Liver (tissue), 9 donors: ENCODE data around the gene PDK2. TPM values are rescaled to one million over a fixed set of nuclear protein-coding genes. Genes with fewer than 3 reads are reported as not detected.

Source experiments
- DNase-seq: peaks from one replicate; pipeline ENCODE4 v3.0.0-alpha.2; 2017; ENCODE audit warnings: low spot score
- H3K27ac ChIP-seq, 2 donors: one replicate each; pipeline ENCODE4 v1.7.0; 2013; ENCODE audit warnings: inconsistent platforms in 2 of 2, low read length in 2 of 2, control low read depth in 1 of 2, low read depth in 1 of 2, mild to moderate bottlenecking in 1 of 2
- H3K27me3 ChIP-seq, 4 donors: one replicate each; pipeline versions ENCODE4 v1.6.1 to v1.7.0; 2013; ENCODE audit warnings: low read length in 3 of 4, inconsistent platforms in 1 of 4, mild to moderate bottlenecking in 1 of 4, moderate library complexity in 1 of 4; ENCODE audit not compliant: control insufficient read depth in 4 of 4, insufficient read depth in 4 of 4
- H3K36me3 ChIP-seq, 4 donors: one replicate each; pipeline versions ENCODE4 v1.6.1 to v1.7.0; 2013; ENCODE audit warnings: low read length in 3 of 4, mild to moderate bottlenecking in 3 of 4, low read depth in 1 of 4, moderate library complexity in 1 of 4; ENCODE audit not compliant: control insufficient read depth in 4 of 4, insufficient read depth in 3 of 4
- H3K4me1 ChIP-seq, 4 donors: one replicate each; pipeline versions ENCODE4 v1.6.1 to v1.7.0; 2013; ENCODE audit warnings: low read length in 3 of 4, mild to moderate bottlenecking in 3 of 4, moderate library complexity in 1 of 4; ENCODE audit not compliant: control insufficient read depth in 4 of 4, insufficient read depth in 4 of 4
- H3K4me3 ChIP-seq, 3 donors: one replicate each; pipeline versions ENCODE4 v1.6.1 to v1.7.0; 2013; ENCODE audit warnings: low read length in 3 of 3, control low read depth in 1 of 3, low read depth in 1 of 3, mild to moderate bottlenecking in 1 of 3
- H3K9ac ChIP-seq, 2 donors: one replicate each; pipeline ENCODE4 v1.7.0; 2013; ENCODE audit warnings: low read length in 2 of 2, mild to moderate bottlenecking in 2 of 2, moderate library complexity in 2 of 2, control low read depth in 1 of 2, low read depth in 1 of 2
- H3K9me3 ChIP-seq, 4 donors: one replicate each; pipeline versions ENCODE4 v1.6.1 to v1.7.0; 2013; ENCODE audit warnings: low read length in 3 of 4; ENCODE audit not compliant: control insufficient read depth in 4 of 4
- ATF3 ChIP-seq: IDR thresholded peaks from 2 replicates; pipeline ENCODE4 v1.6.1; 2016; ENCODE audit warnings: antibody characterized with exemption
- EGR1 ChIP-seq, 2 donors: IDR thresholded peaks; 2 replicates each; pipeline ENCODE4 v1.6.1; 2016 to 2018; ENCODE audit warnings: antibody characterized with exemption in 2 of 2, low read depth in 2 of 2
- FOXA1 ChIP-seq: IDR thresholded peaks from 2 replicates; pipeline ENCODE4 v1.6.1; 2016; ENCODE audit warnings: antibody characterized with exemption
- FOXA2 ChIP-seq: IDR thresholded peaks from 2 replicates; pipeline ENCODE4 v1.6.1; 2016; ENCODE audit warnings: antibody characterized with exemption
- GABPA ChIP-seq, 2 donors: IDR thresholded peaks in 1 of 2; conservative IDR thresholded peaks in 1 of 2; 2 replicates each; pipeline ENCODE4 v1.6.1; 2016; ENCODE audit warnings: antibody characterized with exemption in 2 of 2, mild to moderate bottlenecking in 1 of 2, moderate library complexity in 1 of 2
- HNF4A ChIP-seq, 2 donors: conservative IDR thresholded peaks; 2 replicates each; pipeline ENCODE4 v1.6.1; 2016; ENCODE audit warnings: antibody characterized with exemption in 2 of 2, mild to moderate bottlenecking in 2 of 2
- HNF4G ChIP-seq: IDR thresholded peaks from 2 replicates; pipeline ENCODE4 v1.6.1; 2016; ENCODE audit warnings: antibody characterized with exemption
- JUND ChIP-seq, 2 donors: IDR thresholded peaks; 2 replicates each; pipeline ENCODE4 v1.6.1; 2016; ENCODE audit warnings: antibody characterized with exemption in 2 of 2
- NR2F2 ChIP-seq: IDR thresholded peaks from 2 replicates; pipeline ENCODE4 v1.6.1; 2016; ENCODE audit warnings: antibody characterized with exemption
- RAD21 ChIP-seq, 2 donors: IDR thresholded peaks; 2 replicates each; pipeline ENCODE4 v1.6.1; 2016; ENCODE audit warnings: antibody characterized with exemption in 2 of 2, mild to moderate bottlenecking in 2 of 2
- SP1 ChIP-seq: IDR thresholded peaks from 2 replicates; pipeline ENCODE4 v1.6.1; 2018; ENCODE audit warnings: antibody characterized with exemption, mild to moderate bottlenecking
- TAF1 ChIP-seq: conservative IDR thresholded peaks from 2 replicates; pipeline ENCODE4 v1.6.1; 2016; ENCODE audit warnings: antibody characterized with exemption, mild to moderate bottlenecking
- YY1 ChIP-seq: IDR thresholded peaks from 2 replicates; pipeline ENCODE4 v1.6.1; 2016; ENCODE audit warnings: antibody characterized with exemption, mild to moderate bottlenecking
- WGBS: extraction: QIAGEN DNeasy Blood & Tissue Kit; methylation state at CpG from one replicate; pipeline ENCODE4 v1.1.7; 2013; 5-methylcytosine and 5-hydroxymethylcytosine counted together
- polyA plus RNA-seq, 2 donors: library from polyadenylated mRNA; stranded (reverse) in 1 of 2; unstranded in 1 of 2; fragments of 200-250 nt in 1 of 2; fragments of >200 nt in 1 of 2; fragmentation: Nextera tagmentation in 1 of 2; extraction: Ambion mirVana in 1 of 2; gene quantifications; one replicate each; pipeline versions ENCODE4 v1.2.1 to v1.2.3, GENCODE V29; 2013 to 2015
- total RNA-seq, 2 donors: library from RNA; depleted of rRNA; stranded (reverse); fragments of >200 nt; gene quantifications; one replicate each; pipeline ENCODE4 v1.2.3, GENCODE V29; 2014
- TF ChIP-seq, protein P1 (sequence below): IDR thresholded peaks from 2 replicates; pipeline ENCODE4 v1.6.1; 2016; ENCODE audit warnings: antibody characterized with exemption
- TF ChIP-seq, protein P2 (sequence below): IDR thresholded peaks from 2 replicates; pipeline ENCODE4 v1.6.1; 2016; ENCODE audit warnings: antibody characterized with exemption, mild to moderate bottlenecking
- TF ChIP-seq, protein P3 (sequence below): IDR thresholded peaks from 2 replicates; pipeline ENCODE4 v1.6.1; 2016; ENCODE audit warnings: antibody characterized with exemption
- donor health status: healthy.
- donor health status: healthy.
- donor health status: healthy.
- donor health status: healthy.
- donor health status: healthy.

Gene PDK2
- total and polyA plus RNA-seq, 4 donors, result 8.6 to 36.6 (median 28.5) TPM

GRCh38 chr17:50148226-50149090, 53.3 kb downstream of the PDK2 start:
- WGBS, result 5% methylated on average over 25 of the region's 25 CpGs
- Histone ChIP-seq H3K4me3 (peak overlapping the region; percentile 52 to 73 (median 70)), H3K27ac (peak overlapping the region; percentile 74 to 80), H3K9me3 (no peaks in the 10 kb centered on the region), H3K9ac (peak overlapping the region; percentile 28 to 56), H3K27me3 (no peaks in the 10 kb centered on the region), H3K36me3 (peaks cover 0 to 1% (median 0%) of the 10 kb centered on the region in 4 donors), H3K4me1 (peaks cover 27 to 70% (median 63%) of the 10 kb centered on the region in 4 donors)
- TF ChIP-seq GABPA (IDR thresholded peaks at IDR 0.05 in 1 of 2, conservative IDR thresholded peaks at IDR 0.05 in 1 of 2) (no peak), RAD21 (IDR thresholded peaks at IDR 0.05) (no peak), YY1 (no peak), FOXA2 (no peak), HNF4A (conservative IDR thresholded peaks at IDR 0.05) (no peak)
- TF ChIP-seq, protein P1, sequence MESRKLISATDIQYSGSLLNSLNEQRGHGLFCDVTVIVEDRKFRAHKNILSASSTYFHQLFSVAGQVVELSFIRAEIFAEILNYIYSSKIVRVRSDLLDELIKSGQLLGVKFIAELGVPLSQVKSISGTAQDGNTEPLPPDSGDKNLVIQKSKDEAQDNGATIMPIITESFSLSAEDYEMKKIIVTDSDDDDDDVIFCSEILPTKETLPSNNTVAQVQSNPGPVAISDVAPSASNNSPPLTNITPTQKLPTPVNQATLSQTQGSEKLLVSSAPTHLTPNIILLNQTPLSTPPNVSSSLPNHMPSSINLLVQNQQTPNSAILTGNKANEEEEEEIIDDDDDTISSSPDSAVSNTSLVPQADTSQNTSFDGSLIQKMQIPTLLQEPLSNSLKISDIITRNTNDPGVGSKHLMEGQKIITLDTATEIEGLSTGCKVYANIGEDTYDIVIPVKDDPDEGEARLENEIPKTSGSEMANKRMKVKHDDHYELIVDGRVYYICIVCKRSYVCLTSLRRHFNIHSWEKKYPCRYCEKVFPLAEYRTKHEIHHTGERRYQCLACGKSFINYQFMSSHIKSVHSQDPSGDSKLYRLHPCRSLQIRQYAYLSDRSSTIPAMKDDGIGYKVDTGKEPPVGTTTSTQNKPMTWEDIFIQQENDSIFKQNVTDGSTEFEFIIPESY, result no peak
- TF ChIP-seq, protein P2, sequence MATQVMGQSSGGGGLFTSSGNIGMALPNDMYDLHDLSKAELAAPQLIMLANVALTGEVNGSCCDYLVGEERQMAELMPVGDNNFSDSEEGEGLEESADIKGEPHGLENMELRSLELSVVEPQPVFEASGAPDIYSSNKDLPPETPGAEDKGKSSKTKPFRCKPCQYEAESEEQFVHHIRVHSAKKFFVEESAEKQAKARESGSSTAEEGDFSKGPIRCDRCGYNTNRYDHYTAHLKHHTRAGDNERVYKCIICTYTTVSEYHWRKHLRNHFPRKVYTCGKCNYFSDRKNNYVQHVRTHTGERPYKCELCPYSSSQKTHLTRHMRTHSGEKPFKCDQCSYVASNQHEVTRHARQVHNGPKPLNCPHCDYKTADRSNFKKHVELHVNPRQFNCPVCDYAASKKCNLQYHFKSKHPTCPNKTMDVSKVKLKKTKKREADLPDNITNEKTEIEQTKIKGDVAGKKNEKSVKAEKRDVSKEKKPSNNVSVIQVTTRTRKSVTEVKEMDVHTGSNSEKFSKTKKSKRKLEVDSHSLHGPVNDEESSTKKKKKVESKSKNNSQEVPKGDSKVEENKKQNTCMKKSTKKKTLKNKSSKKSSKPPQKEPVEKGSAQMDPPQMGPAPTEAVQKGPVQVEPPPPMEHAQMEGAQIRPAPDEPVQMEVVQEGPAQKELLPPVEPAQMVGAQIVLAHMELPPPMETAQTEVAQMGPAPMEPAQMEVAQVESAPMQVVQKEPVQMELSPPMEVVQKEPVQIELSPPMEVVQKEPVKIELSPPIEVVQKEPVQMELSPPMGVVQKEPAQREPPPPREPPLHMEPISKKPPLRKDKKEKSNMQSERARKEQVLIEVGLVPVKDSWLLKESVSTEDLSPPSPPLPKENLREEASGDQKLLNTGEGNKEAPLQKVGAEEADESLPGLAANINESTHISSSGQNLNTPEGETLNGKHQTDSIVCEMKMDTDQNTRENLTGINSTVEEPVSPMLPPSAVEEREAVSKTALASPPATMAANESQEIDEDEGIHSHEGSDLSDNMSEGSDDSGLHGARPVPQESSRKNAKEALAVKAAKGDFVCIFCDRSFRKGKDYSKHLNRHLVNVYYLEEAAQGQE, result no peak
- peak; percentile 49 for DNase-seq

DNA sequence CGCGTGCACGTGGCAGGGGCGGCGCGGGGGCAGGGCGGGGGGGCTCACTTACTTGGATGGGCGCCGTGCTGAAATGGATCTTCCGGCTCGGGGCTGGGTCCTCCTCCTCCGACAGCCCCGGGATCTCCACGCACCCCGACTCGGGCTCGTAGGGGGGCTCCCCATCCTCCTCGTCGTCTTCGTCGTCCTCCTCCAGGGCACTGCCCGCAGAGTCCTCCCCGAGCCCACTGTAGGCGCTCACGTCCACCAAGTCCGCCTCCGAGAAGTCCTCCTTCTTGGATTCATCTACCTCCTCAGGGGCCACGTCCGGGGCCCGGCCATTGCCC, 53.9 kb downstream of the PDK2 start:
- no peaks in the 10 kb centered on the region for H3K36me3 ChIP-seq
- peaks cover 27 to 64% (median 59%) of the 10 kb centered on the region in 4 donors for H3K4me1 ChIP-seq
- no peak for DNase-seq
- H3K27ac ChIP-seq, result peak overlapping the region; percentile 49 to 80
- H3K9me3 ChIP-seq, result no peaks in the 10 kb centered on the region
- TF ChIP-seq JUND (IDR thresholded peaks at IDR 0.05) (no peak), SP1 (no peak), EGR1 (IDR thresholded peaks at IDR 0.05; ENCODE audit: low read depth in 2 of 2) (no peak), FOXA2 (no peak), TAF1 (no peak), HNF4G (no peak), ATF3 (no peak), NR2F2 (no peak), FOXA1 (no peak), HNF4A (conservative IDR thresholded peaks at IDR 0.05) (no peak)
- TF ChIP-seq, protein P1, result no peak
- TF ChIP-seq, protein P3, sequence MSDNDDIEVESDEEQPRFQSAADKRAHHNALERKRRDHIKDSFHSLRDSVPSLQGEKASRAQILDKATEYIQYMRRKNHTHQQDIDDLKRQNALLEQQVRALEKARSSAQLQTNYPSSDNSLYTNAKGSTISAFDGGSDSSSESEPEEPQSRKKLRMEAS, result no peak
- peak overlapping the region in 2 of 3 donors; percentile 41 to 73 for H3K4me3 ChIP-seq
- H3K9ac ChIP-seq, result peak overlapping the region in 1 of 2 donors; percentile 50
- H3K27me3 ChIP-seq, result no peaks in the 10 kb centered on the region
- WGBS, result 10% methylated on average over 30 of the region's 30 CpGs
